Ishikawa (cell line): ENCODE results near the gene FUS.

Experiments used
- CEBPB ChIP-seq: IDR thresholded peaks from 2 replicates; pipeline ENCODE4 v1.6.1; 2012
- CREB1 ChIP-seq: IDR thresholded peaks from 2 replicates; pipeline ENCODE4 v1.6.1; 2012; ENCODE audit warnings: low read depth
- EGR1 ChIP-seq: IDR thresholded peaks from 2 replicates; pipeline ENCODE4 v1.6.1; 2012
- EP300 ChIP-seq: IDR thresholded peaks from 2 replicates; pipeline ENCODE4 v1.6.1; 2012; ENCODE audit warnings: borderline replicate concordance
- MAX ChIP-seq: IDR thresholded peaks from 2 replicates; pipeline ENCODE4 v1.6.1; 2012
- NFIC ChIP-seq: IDR thresholded peaks from 2 replicates; pipeline ENCODE4 v1.6.1; 2012
- RAD21 ChIP-seq: IDR thresholded peaks from 2 replicates; pipeline ENCODE4 v1.6.1; 2012; ENCODE audit warnings: low read depth
- TAF1 ChIP-seq: IDR thresholded peaks from 2 replicates; pipeline ENCODE4 v1.6.1; 2012; ENCODE audit warnings: low read depth, mild to moderate bottlenecking
- USF1 ChIP-seq: IDR thresholded peaks from 2 replicates; pipeline ENCODE4 v1.6.1; 2012
- YY1 ChIP-seq: IDR thresholded peaks from 2 replicates; pipeline ENCODE4 v1.6.1; 2012; ENCODE audit warnings: low read depth
- TF ChIP-seq, protein P1 (sequence below): IDR thresholded peaks from 2 replicates; pipeline ENCODE4 v1.6.1; 2012; ENCODE audit warnings: low read depth, mild to moderate bottlenecking

DNA sequence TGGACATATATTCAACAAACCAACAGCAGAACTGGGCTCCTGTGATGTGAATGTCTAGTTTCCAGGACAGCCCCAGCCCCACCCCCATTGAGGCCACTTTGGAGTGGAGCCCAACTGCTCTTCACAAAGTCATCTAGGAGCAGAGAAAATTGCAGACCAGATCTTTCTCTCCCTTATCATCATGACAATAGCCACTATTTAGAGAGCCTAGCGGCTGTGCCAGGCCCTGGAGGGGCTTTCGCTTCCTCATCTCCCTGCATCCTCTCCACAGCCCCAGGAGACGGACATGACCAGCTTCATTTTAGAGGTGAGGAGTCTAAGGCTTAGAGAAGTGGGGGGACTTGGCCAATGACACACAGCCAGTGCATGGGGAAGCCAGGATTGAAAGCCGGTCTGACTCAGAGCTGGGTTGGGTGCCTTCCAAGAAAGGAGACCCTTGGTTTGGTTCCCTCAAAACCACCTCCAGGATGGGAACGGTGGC, 45.8 kb upstream of the FUS start:
- TF ChIP-seq MAX: no peak
- TF ChIP-seq, protein P1, sequence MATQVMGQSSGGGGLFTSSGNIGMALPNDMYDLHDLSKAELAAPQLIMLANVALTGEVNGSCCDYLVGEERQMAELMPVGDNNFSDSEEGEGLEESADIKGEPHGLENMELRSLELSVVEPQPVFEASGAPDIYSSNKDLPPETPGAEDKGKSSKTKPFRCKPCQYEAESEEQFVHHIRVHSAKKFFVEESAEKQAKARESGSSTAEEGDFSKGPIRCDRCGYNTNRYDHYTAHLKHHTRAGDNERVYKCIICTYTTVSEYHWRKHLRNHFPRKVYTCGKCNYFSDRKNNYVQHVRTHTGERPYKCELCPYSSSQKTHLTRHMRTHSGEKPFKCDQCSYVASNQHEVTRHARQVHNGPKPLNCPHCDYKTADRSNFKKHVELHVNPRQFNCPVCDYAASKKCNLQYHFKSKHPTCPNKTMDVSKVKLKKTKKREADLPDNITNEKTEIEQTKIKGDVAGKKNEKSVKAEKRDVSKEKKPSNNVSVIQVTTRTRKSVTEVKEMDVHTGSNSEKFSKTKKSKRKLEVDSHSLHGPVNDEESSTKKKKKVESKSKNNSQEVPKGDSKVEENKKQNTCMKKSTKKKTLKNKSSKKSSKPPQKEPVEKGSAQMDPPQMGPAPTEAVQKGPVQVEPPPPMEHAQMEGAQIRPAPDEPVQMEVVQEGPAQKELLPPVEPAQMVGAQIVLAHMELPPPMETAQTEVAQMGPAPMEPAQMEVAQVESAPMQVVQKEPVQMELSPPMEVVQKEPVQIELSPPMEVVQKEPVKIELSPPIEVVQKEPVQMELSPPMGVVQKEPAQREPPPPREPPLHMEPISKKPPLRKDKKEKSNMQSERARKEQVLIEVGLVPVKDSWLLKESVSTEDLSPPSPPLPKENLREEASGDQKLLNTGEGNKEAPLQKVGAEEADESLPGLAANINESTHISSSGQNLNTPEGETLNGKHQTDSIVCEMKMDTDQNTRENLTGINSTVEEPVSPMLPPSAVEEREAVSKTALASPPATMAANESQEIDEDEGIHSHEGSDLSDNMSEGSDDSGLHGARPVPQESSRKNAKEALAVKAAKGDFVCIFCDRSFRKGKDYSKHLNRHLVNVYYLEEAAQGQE: no peak
- no peak for TF ChIP-seq TAF1
- no peak for TF ChIP-seq CREB1
- no peak for TF ChIP-seq USF1
- no peak for TF ChIP-seq NFIC
- no peak for TF ChIP-seq YY1
- TF ChIP-seq RAD21: no peak
- TF ChIP-seq EP300: no peak
- TF ChIP-seq EGR1: no peak
- TF ChIP-seq CEBPB: no peak
